NCI-H748 treated with DMSO at 0.1 percent for 48 hours (cell line): Measurements from ENCODE around the gene KCNJ16.
"Not testable (repeated sequence)": the region's sequence is repeated elsewhere in the genome, so short reads cannot be mapped to it uniquely, and the experiment has no call there.

ENCODE experiments used
- DNase-seq: peaks from one replicate; lab custom pipeline; 2025; lab: John Stamatoyannopoulos, UW

KCNJ16 gene

DNA sequence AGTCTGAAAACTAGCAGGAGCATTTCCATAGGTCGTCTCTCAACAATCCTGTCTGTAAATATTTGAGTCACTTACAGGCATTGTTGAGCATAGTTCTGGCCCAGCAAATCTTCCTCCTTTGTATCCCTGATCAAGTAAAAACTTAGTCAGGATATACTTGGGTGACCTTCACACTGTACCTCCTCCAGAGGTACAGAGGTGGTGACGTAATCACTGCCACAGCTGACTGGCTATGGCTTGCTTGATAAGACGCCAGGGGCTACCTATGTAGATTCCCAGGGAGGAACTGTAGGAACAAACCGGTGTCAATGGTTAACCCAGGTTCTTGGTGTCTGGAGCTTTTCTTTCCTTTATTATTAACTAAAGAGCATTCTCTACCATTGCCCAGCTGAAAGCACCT is at the start of gene KCNJ16:
Gene KCNJ16, plus strand, starts transcription at position 270 of the 400 bp plus-strand sequence. CDS start 56,863 bp downstream, outside the sequence.
- peak; percentile 74 for DNase-seq

- no peak for DNase-seq
Measured at GRCh38 chr17:70028397-70028796, 46.6 kb upstream of the KCNJ16 start.

DNA sequence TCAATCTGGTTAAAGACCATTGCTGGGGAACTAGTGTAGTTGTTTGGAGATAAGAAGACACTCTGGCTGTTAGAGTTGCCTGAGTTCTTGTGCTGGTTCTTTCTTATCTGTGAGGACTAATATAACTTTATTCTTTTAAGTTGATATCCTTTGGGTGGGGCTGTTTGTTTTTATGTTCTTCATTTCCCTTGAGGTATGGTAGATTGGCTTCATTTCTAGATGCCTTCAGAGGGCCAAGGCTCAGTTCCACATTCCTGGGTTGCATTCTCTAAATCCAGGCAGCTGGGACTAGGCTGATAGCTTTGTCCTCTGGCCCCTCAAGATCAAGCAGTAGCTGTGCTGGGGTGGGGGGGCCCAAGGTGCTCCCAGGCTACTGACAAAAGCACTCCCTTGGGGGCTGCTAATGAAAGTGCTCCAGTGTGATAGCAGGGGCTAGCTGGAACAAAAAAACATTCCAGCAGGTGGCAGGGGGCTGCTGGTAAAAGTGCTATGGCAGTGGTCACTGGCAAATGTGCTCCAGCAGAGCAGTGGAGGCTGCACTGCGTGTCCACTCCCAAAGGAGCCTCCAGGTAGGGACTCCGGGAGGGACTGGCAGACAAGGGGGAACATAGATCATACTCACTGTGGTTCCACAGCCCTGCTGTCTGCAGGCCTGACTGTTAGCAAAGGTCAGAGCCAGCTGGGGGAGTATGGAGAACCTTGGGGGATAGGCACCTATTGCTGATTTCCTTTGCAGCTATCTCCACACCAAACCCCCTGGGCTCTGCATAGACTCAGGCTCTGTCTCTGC is 45.9 kb upstream of the KCNJ16 start:
- DNase-seq = no peak

DNA sequence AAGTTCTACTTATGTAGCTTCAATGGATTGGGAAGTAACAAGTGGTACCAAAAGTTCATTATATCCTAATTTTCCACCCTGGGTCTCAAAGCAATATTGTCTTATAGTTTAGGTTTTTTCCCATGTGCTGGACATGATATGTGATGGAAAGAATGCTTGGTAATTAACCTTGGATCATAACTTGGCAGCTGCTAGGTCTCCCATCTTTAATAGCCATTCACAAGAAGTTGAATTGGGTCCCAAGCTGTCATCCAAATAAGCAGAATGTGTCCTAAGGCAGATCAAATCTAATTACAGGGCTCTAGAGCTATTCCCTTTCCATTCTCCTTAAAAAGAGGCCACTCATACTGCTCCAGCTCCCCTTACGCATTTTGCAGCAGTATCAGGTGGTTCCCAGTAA is 44.7 kb upstream of the KCNJ16 start:
- no peak for DNase-seq

DNA sequence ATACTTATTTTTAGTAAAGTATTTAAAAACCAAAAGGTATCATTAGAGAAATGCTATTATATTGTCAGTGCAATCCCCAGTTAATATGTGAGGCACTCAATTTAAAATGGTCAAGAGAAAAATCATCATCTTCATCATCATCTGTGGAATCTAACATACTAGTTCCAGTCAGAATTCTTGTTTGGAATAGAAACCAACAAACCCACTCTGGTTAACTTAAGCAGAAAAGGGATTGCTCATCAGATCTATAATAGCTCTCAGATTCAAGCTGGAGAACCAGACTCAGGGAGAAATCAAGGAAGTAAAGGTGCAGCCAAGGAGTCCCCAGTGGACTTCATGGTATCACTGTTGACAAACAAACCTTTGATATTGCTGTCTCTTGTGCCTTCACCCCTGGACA is 43.7 kb upstream of the KCNJ16 start:
- no peak for DNase-seq

DNA sequence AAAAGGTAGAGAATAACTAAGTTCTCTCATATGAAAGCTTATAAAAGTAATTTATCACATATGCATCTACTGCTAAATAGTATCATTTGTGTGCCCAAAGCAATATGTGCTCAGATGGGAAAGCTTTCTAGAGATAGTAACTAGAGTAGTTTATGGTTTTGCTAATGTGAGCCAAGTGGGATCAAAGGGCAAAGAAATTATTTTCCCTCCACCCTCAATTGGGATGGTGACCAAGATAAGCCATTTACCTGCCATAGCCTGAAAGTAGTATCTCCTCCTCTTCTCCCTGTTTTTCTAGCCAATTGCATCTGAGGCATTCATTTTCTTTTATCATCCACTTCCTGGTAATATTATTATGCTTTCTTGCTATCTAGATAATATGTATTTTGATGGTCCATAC is 41.9 kb upstream of the KCNJ16 start:
- no peak for DNase-seq

GRCh38 chr17:70034158-70034557 is 40.9 kb upstream of the KCNJ16 start:
- no peak for DNase-seq

- no peak for DNase-seq
Measured at GRCh38 chr17:70037498-70037897, 37.5 kb upstream of the KCNJ16 start.

DNA sequence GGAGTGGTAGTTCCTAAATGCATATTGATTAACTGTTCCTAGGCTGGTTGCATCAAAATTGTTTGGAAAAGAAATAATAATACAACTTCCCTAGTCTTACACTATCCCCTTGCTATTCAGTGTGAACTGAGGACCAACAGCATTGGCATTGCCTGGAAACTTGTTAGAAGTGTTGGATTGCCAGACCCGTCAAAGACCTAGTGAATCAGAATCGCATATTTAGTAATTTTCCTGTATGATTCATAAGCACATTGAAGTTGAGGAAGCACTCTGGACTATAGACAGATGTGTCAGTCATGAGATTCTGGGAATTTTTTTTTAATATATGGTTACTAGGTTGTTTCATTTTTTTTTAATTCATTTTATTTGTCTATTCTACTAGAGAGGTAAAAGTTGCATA is 34.7 kb upstream of the KCNJ16 start:
- DNase-seq = no peak

GRCh38 chr17:70041061-70041460 is 34.0 kb upstream of the KCNJ16 start:
- DNase-seq = no peak

GRCh38 chr17:70041540-70041939 is 33.5 kb upstream of the KCNJ16 start:
- DNase-seq = no peak

- DNase-seq = not testable (repeated sequence)
Measured at GRCh38 chr17:70045780-70046179, 29.2 kb upstream of the KCNJ16 start.

GRCh38 chr17:70047619-70048419 is 27.2 kb upstream of the KCNJ16 start:
- no peak for DNase-seq

- DNase-seq = no peak
Measured at GRCh38 chr17:70049801-70050591, 25.0 kb upstream of the KCNJ16 start.

GRCh38 chr17:70050931-70051330 is 24.1 kb upstream of the KCNJ16 start:
- no peak for DNase-seq

GRCh38 chr17:70053241-70054234 is 21.5 kb upstream of the KCNJ16 start:
- no peak for DNase-seq

- no peak for DNase-seq
Measured at GRCh38 chr17:70055000-70055399, 20.0 kb upstream of the KCNJ16 start.

GRCh38 chr17:70059071-70059470 is 16.0 kb upstream of the KCNJ16 start:
- no peak for DNase-seq

GRCh38 chr17:70059649-70060048 is 15.4 kb upstream of the KCNJ16 start:
- DNase-seq = no peak

- no peak for DNase-seq
Measured at GRCh38 chr17:70060415-70060814, 14.6 kb upstream of the KCNJ16 start.

DNA sequence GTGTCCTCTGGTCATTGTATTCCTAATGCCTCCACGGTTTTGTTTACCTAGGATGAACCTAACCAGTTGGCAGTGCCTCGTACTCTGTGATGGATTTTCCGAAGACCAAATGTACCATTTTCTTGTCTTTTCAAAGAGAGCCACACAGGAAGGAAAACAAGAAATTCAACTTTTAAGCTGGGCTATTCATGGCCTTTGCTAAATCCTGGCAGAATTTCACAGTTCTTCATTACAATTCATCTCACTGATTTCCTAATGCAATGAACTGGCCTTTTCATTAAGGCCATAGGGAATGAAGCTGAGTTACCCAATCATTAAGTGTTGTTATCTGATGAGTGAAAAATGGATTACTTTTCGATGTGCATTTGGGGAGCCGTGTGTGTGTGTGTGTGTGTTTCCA is 7.9 kb upstream of the KCNJ16 start:
- no peak for DNase-seq
